ENCODE results near the gene CREB3L2.

Gene CREB3L2

GRCh38 chr7:137881607-137882260 is 120.2 kb downstream of the CREB3L2 start:
- ChIA-PET POLR2A (no interaction called here), CTCF (no interaction called here)
- DNase-seq (ENCODE audit: extremely low spot score): no peak
- TF ChIP-seq HDGF (IDR thresholded peaks at IDR 0.05; ENCODE audit: borderline replicate concordance): no peak
- no peak for TF ChIP-seq SP1 (IDR thresholded peaks at IDR 0.05)
- TF ChIP-seq FOXK2 (IDR thresholded peaks at IDR 0.05): no peak
- no peak for TF ChIP-seq NFRKB (IDR thresholded peaks at IDR 0.05)
- TF ChIP-seq ELF4 (IDR thresholded peaks at IDR 0.05): no peak
- no peak for TF ChIP-seq PKNOX1 (IDR thresholded peaks at IDR 0.05)
- TF ChIP-seq FOXA1 (IDR thresholded peaks at IDR 0.05): no peak
- no peak for TF ChIP-seq CTBP1 (IDR thresholded peaks at IDR 0.05; ENCODE audit: borderline replicate concordance)
- no peak for TF ChIP-seq BHLHE40 (IDR thresholded peaks at IDR 0.05; ENCODE audit: borderline replicate concordance)
- no peak for TF ChIP-seq L3MBTL2 (conservative IDR thresholded peaks at IDR 0.05)
- TF ChIP-seq TARDBP (IDR thresholded peaks at IDR 0.05): no peak
- TF ChIP-seq LEF1 (IDR thresholded peaks at IDR 0.05; ENCODE audit: borderline replicate concordance): no peak
- TF ChIP-seq SUZ12 (IDR thresholded peaks at IDR 0.05): no peak

GRCh38 chr7:137880432-137880831 is 121.5 kb downstream of the CREB3L2 start:
- CTCF ChIA-PET: interaction anchor here (0.6 kb wide), 1 partner anchor 1382 kb away, joined by 3 read pairs; no protein-coding TSS in a partner anchor
- POLR2A ChIA-PET: no interaction called here

GRCh38 chr7:137879357-137880158 is 122.3 kb downstream of the CREB3L2 start:
- CTCF ChIA-PET: interaction anchor here (0.6 kb wide), 1 partner anchor 123 kb away, joined by 3 read pairs; no protein-coding TSS in a partner anchor
- TF ChIP-seq ARNT (IDR thresholded peaks at IDR 0.05) (no peak), SUZ12 (IDR thresholded peaks at IDR 0.05) (no peak), L3MBTL2 (conservative IDR thresholded peaks at IDR 0.05) (no peak), BHLHE40 (IDR thresholded peaks at IDR 0.05; ENCODE audit: borderline replicate concordance) (no peak), SP1 (IDR thresholded peaks at IDR 0.05) (no peak), TARDBP (IDR thresholded peaks at IDR 0.05) (no peak)
- DNase-seq (ENCODE audit: extremely low spot score): no peak
- POLR2A ChIA-PET: interaction anchor here (1.1 kb wide), 1 partner anchor 9 kb away, joined by 3 read pairs; no protein-coding TSS in a partner anchor

More at GRCh38 chr7:137880432-137880831, 121.5 kb downstream of the CREB3L2 start:
- TF ChIP-seq CTBP1 (IDR thresholded peaks at IDR 0.05; ENCODE audit: borderline replicate concordance) (no peak), PKNOX1 (IDR thresholded peaks at IDR 0.05) (no peak), HDGF (IDR thresholded peaks at IDR 0.05; ENCODE audit: borderline replicate concordance) (no peak), ELF4 (IDR thresholded peaks at IDR 0.05) (no peak), BHLHE40 (IDR thresholded peaks at IDR 0.05; ENCODE audit: borderline replicate concordance) (no peak)
- DNase-seq (ENCODE audit: extremely low spot score): no peak

- ChIA-PET POLR2A (no interaction called here), CTCF (no interaction called here)
- TF ChIP-seq TARDBP (IDR thresholded peaks at IDR 0.05): no peak
- no peak for TF ChIP-seq ZNF384 (IDR thresholded peaks at IDR 0.05)
- TF ChIP-seq HDGF (IDR thresholded peaks at IDR 0.05; ENCODE audit: borderline replicate concordance): no peak
- TF ChIP-seq FOXM1 (IDR thresholded peaks at IDR 0.05; ENCODE audit: borderline replicate concordance): no peak
- TF ChIP-seq LEF1 (IDR thresholded peaks at IDR 0.05; ENCODE audit: borderline replicate concordance): no peak
- TF ChIP-seq FOXK2 (IDR thresholded peaks at IDR 0.05): no peak
- no peak for TF ChIP-seq CTBP1 (IDR thresholded peaks at IDR 0.05; ENCODE audit: borderline replicate concordance)
- no peak for TF ChIP-seq ARNT (IDR thresholded peaks at IDR 0.05)
- no peak for TF ChIP-seq FOXA1 (IDR thresholded peaks at IDR 0.05)
- TF ChIP-seq BHLHE40 (IDR thresholded peaks at IDR 0.05; ENCODE audit: borderline replicate concordance): no peak
- TF ChIP-seq PKNOX1 (IDR thresholded peaks at IDR 0.05): no peak
- TF ChIP-seq L3MBTL2 (conservative IDR thresholded peaks at IDR 0.05): no peak
- DNase-seq (ENCODE audit: extremely low spot score): no peak
These were observed 123.4 kb downstream of the CREB3L2 start for GRCh38 chr7:137878333-137878961.

- DNase-seq (ENCODE audit: extremely low spot score): no peak
- ChIA-PET POLR2A (no interaction called here), CTCF (no interaction called here)
- TF ChIP-seq FOXK2 (IDR thresholded peaks at IDR 0.05) (no peak), SUZ12 (IDR thresholded peaks at IDR 0.05) (no peak), HDGF (IDR thresholded peaks at IDR 0.05; ENCODE audit: borderline replicate concordance) (no peak), ELF4 (IDR thresholded peaks at IDR 0.05) (no peak), L3MBTL2 (conservative IDR thresholded peaks at IDR 0.05) (no peak), FOXM1 (IDR thresholded peaks at IDR 0.05; ENCODE audit: borderline replicate concordance) (no peak), NFRKB (IDR thresholded peaks at IDR 0.05) (no peak), ZNF384 (IDR thresholded peaks at IDR 0.05) (no peak)
These were observed 124.7 kb downstream of the CREB3L2 start for GRCh38 chr7:137877027-137877675.

Measured in HEK293T (cell line).